Fibroblast of the conjunctiva (primary cell): ENCODE data around the gene TOM1L1.

ENCODE experiments used
- DNase-seq: peaks from one replicate; pipeline ENCODE4 v3.0.0-alpha.2; 2010; ENCODE audit warnings: low read depth

TOM1L1 gene

DNA sequence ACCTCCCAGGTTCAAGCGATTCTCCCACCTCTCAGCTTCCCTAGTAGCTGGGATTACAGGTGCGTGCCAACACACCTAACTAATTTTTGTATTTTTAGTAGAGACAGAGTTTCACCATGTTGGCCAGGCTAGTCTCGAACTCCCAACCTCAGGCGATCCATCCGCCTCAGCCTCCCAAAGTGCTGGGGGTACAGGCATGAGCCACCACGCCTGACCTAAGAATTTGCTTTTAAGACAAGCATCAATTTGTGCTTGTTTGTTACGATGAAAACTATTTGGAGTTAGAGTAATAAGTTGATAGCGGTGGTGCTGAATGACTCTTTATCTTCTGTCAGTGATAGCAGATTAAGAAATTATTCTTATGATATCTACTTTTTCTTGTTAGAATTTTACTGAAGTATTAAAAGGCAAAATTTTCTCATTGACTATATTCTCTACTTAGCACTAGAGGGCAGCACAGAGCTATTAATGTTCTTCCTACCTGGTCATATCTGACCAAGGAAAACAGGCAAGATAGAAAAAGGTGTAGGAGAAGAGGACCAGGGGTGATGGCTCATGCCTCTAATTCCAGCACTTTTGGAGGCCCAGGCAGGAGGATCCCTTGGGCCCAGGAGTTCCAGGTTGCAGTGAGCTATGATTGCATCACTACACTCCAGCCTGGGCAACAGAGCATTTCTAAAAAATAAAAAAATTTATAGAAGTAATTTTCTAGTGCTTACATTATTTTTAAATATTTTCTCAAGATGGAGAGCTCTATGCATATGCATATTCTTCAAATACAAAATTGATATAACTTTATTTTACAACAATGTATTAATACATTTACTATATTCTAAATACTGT is 92.4 kb downstream of the TOM1L1 start:
- DNase-seq = peak; percentile 39

DNA sequence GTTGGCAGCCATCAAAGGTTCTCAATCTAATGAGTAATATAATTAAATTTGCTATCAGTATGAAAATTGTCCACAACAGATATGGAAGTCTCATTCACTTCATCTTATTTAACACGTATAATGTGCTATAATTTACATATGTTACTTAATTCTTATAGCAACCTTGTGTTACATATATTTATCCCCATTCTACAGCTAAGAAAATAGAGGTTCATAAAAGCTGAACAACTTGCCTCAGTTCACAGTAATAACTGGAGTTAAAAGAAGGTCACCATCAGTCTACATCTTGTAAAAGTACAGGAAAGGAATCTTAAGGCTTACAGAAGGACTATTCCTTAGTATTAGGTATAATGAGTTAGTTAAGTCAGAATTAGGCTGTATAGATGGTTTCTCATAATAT is 95.8 kb downstream of the TOM1L1 start:
- DNase-seq = no peak

DNA sequence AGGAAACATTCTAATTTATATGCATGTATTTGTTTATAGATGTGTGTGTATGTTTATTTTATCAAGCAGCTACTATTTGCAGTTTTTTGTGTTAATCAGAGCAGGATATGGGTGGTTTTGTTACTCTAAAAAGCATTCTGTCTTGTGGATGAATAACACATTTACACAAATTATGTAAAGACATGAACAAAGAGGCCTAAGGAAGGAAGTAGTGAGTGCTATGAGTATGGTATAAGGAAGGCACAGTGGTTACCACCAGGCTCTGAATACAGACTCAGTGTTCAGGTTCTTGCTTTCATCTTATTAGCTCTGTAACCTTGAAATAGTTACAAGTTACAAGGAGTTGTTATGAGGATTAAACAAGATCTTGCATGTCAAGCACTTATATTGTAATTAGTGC is 101.8 kb downstream of the TOM1L1 start:
- DNase-seq = no peak

DNA sequence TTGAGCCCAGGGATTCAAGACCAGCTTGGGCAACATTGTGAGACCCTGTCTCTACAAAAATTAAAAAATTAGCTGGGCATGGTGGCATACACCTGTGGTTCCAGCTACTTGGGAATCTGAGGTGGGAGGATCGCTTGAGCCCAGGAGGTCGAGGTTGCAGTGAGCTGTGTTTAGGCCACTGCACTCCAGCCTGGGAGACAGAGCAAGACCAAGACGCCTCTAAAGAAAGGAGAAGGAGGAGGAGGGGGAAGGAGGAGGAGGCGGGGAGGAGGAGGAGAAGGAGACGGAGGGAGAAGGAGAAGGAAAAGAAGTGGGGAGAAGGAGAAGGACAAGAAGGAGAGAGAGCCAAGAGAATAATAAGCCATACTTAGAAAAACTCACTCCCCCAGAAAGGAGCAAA is 103.8 kb downstream of the TOM1L1 start:
- no peak for DNase-seq

DNA sequence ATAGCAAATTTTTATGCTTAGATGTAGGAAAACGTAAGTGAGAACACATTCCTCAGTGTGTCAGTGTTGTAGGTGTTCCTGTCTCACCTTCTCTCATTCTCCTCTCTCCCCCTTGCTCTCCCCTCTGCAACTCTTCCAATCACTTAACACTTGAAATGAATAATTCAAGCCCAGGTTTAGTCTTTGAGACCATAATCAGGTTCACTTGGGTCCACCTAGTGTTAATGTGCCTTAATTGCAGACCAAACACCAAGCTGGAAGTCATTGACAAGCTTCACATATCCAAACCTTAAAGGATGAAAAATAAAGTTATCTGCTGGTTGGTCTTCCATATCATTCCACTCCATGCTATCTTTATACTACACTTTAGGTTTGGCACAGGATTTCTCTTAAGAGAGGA is 104.9 kb downstream of the TOM1L1 start:
- DNase-seq = no peak
